CD1c-positive myeloid dendritic cell (primary cell): ENCODE measurements around the gene PIMREG.

Experiments used
- DNase-seq: peaks from one replicate; pipeline ENCODE4 v3.0.0-alpha.2; 2016; ENCODE audit errors: extremely low spot score

PIMREG gene

DNA sequence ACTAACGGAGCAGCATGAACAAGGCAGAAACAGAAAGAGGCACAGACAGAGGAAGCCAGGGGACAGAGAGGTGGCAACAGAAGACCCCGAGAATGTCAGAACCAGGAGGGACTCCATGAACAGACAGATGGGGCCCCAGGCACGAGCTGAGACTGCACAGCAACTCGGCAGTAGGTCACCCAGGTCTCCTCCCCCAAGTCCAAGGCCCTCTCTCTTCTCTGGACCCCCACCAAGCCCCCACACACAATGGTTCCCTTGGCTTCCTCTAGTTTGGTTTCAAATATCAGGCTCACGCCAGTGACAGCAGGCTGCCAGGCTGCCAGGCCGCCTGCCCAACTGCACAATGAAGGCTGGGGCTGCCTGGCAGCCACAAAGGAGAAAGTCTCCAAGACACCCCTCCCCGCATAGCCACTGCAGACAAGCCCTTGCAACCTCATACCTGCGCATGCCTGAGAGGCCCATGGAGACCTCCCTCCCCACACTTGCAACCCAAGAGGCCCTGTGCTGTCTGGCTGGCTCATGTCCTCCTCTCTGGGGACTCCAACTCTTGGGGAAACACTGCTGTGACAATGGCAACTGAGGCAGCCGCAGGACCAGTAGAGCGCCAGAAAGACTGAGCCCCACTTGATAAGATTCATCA lies 54.8 kb downstream of the PIMREG start:
- DNase-seq: no peak
